Esophagus squamous epithelium (tissue), 5 donors: ENCODE measurements around the gene TANGO6. TPM values are rescaled to one million over a fixed set of nuclear protein-coding genes. Genes with fewer than 3 reads are reported as not detected.

Experiments
- DNase-seq: peaks from one replicate; lab custom pipeline; 2025; lab: John Stamatoyannopoulos, UW
- H3K27ac ChIP-seq, 4 donors: fragments of 200-600 bp; sonication (generic); one replicate each; pipeline ENCODE4 v1.5.1; 2016 to 2019; ENCODE audit warnings: mild to moderate bottlenecking in 1 of 4
- H3K27me3 ChIP-seq, 4 donors: fragments of 200-600 bp; sonication (generic); 1 replicate in 3 of 4; 2 replicates in 1 of 4; pipeline versions ENCODE4 v1.5.1 to v1.6.0; 2017 to 2021; ENCODE audit warnings: antibody characterized with exemption in 1 of 4
- H3K36me3 ChIP-seq, 3 donors: fragments of 200-600 bp; sonication (generic); one replicate each; pipeline ENCODE4 v1.5.1; 2016 to 2019
- H3K4me1 ChIP-seq, 3 donors: fragments of 200-600 bp; sonication (generic); one replicate each; pipeline ENCODE4 v1.5.1; 2017 to 2019
- H3K4me3 ChIP-seq, 4 donors: fragments of 200-600 bp; sonication (generic); 1 replicate in 3 of 4; 2 replicates in 1 of 4; pipeline ENCODE4 v1.5.1; 2016 to 2019; ENCODE audit warnings: mild to moderate bottlenecking in 2 of 4, moderate library complexity in 1 of 4
- H3K9me3 ChIP-seq, 3 donors: fragments of 200-600 bp; sonication (generic); one replicate each; pipeline ENCODE4 v1.5.1; 2016 to 2019
- POLR2A ChIP-seq, 4 donors: fragments of 450-650 bp; IDR thresholded peaks; one replicate each; pipeline ENCODE4 v1.6.1; 2017; ENCODE audit warnings: antibody characterized with exemption in 4 of 4, mild to moderate bottlenecking in 4 of 4, moderate library complexity in 3 of 4
- WGBS, 2 donors: methylation state at CpG; one replicate each; pipeline ENCODE4 v1.1.5; 2018; 5-methylcytosine and 5-hydroxymethylcytosine counted together
- intact Hi-C: fragments of 100-400 bp; cut with DNase I; formaldehyde crosslinking; loops from one replicate; pipeline ENCODE4 v1.15.0; 2022
- total RNA-seq, 4 donors: library from RNA; depleted of rRNA; stranded (reverse); fragments of >200 nt; gene quantifications; one replicate each; pipeline ENCODE4 v1.1.0, GENCODE V29; 2016
- TF ChIP-seq, protein P1 (sequence below), 6 experiments: fragments of 450-650 bp in 4 of 6; fragments of 200-600 bp in 2 of 6; sonication (generic) in 2 of 6; IDR thresholded peaks; one replicate each; pipeline ENCODE4 v1.5.1; 2016 to 2019; ENCODE audit warnings: antibody characterized with exemption in 6 of 6, mild to moderate bottlenecking in 4 of 6, moderate library complexity in 4 of 6
- donor health status: DM: yes; HTN: yes; CAD: no.

The TANGO6 gene
- total RNA-seq, 4 donors from 2014 or later, result 5.5 to 15.8 (median 10.1) TPM

DNA sequence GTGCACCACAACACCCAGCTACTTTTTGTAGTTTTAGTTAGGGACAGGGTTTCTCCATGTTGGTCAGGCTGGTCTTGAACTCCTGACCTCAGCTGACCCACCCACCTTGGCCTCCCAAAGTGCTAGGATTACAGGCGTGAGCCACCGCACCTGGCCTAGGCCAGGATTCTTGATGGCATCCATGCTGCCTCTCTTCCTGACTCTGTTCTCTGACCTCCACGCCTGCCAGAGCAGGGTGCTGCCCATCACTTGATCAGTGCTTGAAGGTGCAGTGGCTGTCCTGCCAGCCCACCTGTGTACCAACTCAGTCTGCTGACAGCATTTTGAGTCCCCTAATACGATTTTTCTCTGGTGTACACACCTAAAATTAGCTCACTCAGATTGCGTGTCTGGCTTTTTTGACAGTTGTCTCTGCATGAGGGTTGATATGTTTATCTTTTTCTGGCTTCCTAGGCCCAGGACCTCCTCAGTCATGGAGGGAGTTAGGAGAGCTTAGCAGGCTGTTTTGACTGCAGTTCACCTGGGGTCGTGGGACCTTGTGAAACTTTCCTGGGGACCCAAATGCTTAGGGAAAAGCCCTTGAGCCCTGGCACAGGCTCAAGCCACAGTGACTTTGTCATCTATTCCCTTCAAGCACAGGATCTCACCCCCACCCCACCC is 268.0 kb downstream of the TANGO6 start:
- no peak for DNase-seq
- Histone ChIP-seq H3K27me3 (peaks cover 0 to 21% (median 0%) of the 10 kb centered on the region in 4 donors), H3K36me3 (peaks cover 17 to 73% (median 27%) of the 10 kb centered on the region in 3 donors), H3K4me1 (peaks cover 22 to 66% (median 48%) of the 10 kb centered on the region in 3 donors), H3K9me3 (no peaks in the 10 kb centered on the region), H3K27ac (peak overlapping the region in 2 of 4 donors; percentile 19 to 21), H3K4me3 (no peak overlapping the region)
- WGBS, 2 donors, result 71 to 78% methylated on average over 5 to 6 of the region's 6 CpGs
- intact Hi-C loops, result loop anchor here (10.0 kb wide), 1 partner anchor 587 kb away; no protein-coding TSS in a partner anchor
- TF ChIP-seq POLR2A (IDR thresholded peaks at IDR 0.05), result no peak
- TF ChIP-seq, protein P1, sequence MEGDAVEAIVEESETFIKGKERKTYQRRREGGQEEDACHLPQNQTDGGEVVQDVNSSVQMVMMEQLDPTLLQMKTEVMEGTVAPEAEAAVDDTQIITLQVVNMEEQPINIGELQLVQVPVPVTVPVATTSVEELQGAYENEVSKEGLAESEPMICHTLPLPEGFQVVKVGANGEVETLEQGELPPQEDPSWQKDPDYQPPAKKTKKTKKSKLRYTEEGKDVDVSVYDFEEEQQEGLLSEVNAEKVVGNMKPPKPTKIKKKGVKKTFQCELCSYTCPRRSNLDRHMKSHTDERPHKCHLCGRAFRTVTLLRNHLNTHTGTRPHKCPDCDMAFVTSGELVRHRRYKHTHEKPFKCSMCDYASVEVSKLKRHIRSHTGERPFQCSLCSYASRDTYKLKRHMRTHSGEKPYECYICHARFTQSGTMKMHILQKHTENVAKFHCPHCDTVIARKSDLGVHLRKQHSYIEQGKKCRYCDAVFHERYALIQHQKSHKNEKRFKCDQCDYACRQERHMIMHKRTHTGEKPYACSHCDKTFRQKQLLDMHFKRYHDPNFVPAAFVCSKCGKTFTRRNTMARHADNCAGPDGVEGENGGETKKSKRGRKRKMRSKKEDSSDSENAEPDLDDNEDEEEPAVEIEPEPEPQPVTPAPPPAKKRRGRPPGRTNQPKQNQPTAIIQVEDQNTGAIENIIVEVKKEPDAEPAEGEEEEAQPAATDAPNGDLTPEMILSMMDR (IDR thresholded peaks at IDR 0.05), result no peak

DNA sequence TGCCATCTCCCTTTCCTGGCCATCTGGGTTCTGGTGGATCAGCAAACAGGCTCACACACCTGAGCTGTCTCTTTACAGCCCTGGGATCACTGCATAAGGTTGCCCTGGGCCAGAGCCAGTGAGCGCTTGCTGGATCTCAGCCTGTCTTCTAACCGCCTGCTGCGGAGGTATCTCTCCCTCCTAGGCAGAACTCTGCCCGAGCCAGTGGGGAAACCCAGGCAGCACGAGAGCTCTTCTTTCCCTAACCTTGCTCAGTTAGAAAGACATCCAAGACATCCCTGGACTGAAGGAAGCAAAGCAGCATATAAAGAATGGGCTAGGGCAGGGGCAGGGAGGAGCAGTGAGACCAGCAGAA is 268.5 kb downstream of the TANGO6 start:
- Histone ChIP-seq H3K36me3 (peaks cover 17 to 78% (median 27%) of the 10 kb centered on the region in 3 donors), H3K27me3 (peaks cover 0 to 16% (median 0%) of the 10 kb centered on the region in 4 donors), H3K9me3 (no peaks in the 10 kb centered on the region), H3K4me3 (no peak overlapping the region), H3K4me1 (peaks cover 17 to 66% (median 47%) of the 10 kb centered on the region in 3 donors), H3K27ac (peak overlapping the region in 3 of 4 donors; percentile 18 to 21 (median 19))
- intact Hi-C loops, result loop anchor here (10.0 kb wide), 1 partner anchor 587 kb away; no protein-coding TSS in a partner anchor
- TF ChIP-seq, protein P1 (IDR thresholded peaks at IDR 0.05), result no peak
- no peak for TF ChIP-seq POLR2A (IDR thresholded peaks at IDR 0.05)
- DNase-seq, result no peak
- 40% methylated on average over 2 of the region's 5 CpGs; no CpG with 5 or more reads in 1 of the 2 donors for WGBS, 2 donors

DNA sequence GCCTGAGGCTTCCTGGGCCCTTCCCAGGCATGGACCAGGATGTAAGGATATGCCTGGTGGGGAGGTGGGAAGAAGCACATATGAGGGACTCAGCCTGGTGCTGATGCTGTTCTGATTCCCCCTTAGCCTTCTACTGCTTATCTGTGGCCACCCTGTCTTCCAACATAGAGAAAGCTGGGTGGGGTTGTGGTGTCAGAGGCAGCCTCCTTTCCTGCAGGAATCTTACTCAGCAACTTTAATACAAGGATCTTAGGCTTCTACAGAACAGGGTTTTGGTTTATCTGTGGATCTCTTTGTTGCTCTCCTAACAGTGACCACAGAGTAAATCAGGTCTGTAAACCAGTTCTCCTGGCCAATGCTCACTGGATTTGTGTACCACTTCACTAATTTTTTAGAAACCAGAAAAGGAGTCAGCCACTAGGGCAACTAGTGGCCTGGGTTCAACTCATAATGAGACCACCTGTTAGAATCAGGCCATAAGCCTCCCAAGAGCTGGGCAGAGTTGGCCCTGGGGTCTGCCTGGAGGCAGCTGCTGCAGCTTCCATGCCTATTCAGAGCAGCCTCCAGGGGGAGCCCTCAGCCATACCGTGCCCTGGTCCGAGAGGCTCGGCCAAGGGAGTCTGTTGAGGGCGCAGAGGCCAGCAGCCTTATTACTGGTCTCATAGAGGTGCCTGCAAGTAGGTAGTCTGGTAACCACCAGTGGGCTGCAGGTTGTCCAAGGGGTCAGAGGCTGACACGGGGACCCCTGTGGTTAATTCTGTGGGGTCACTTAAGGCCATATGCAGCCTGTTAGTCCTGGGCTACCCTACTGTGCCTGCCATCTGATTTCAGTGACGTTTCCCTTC is 269.2 kb downstream of the TANGO6 start:
- no peak overlapping the region for H3K4me3 ChIP-seq
- H3K27me3 ChIP-seq, result peaks cover 0 to 9% (median 0%) of the 10 kb centered on the region in 4 donors
- H3K27ac ChIP-seq, result peak overlapping the region in 3 of 4 donors; percentile 18 to 21 (median 19)
- H3K36me3 ChIP-seq, result peaks cover 17 to 84% (median 27%) of the 10 kb centered on the region in 3 donors
- intact Hi-C loops, result loop anchor here (10.0 kb wide), 1 partner anchor 588 kb away; no protein-coding TSS in a partner anchor
- 66 to 83% methylated on average over 1 to 2 of the region's 6 CpGs for WGBS, 2 donors
- no peak for TF ChIP-seq POLR2A (IDR thresholded peaks at IDR 0.05)
- TF ChIP-seq, protein P1 (IDR thresholded peaks at IDR 0.05), result peak in 4 of 6 experiments; percentile 14 to 72 (median 50)
- H3K4me1 ChIP-seq, result peaks cover 11 to 66% (median 41%) of the 10 kb centered on the region in 3 donors
- H3K9me3 ChIP-seq, result no peaks in the 10 kb centered on the region
- DNase-seq, result no peak

GRCh38 chr16:69113216-69113615 is 269.9 kb downstream of the TANGO6 start:
- H3K36me3 ChIP-seq, result peaks cover 19 to 91% (median 32%) of the 10 kb centered on the region in 3 donors
- H3K9me3 ChIP-seq, result no peaks in the 10 kb centered on the region
- TF ChIP-seq, protein P1 (IDR thresholded peaks at IDR 0.05), result no peak
- TF ChIP-seq POLR2A (IDR thresholded peaks at IDR 0.05), result no peak

More at GRCh38 chr16:69113216-69113615, 269.9 kb downstream of the TANGO6 start:
- DNase-seq, result no peak
- Histone ChIP-seq H3K4me1 (peaks cover 4 to 62% (median 34%) of the 10 kb centered on the region in 3 donors), H3K4me3 (no peak overlapping the region), H3K27ac (no peak overlapping the region), H3K27me3 (peaks cover 0 to 3% (median 0%) of the 10 kb centered on the region in 4 donors)
- intact Hi-C loops, result loop anchor here (10.0 kb wide), 1 partner anchor 588 kb away; no protein-coding TSS in a partner anchor
- WGBS, 2 donors, result 83% methylated on average over 5 of the region's 7 CpGs; no CpG with 5 or more reads in 1 of the 2 donors
